ENCODE data around the gene PVALB.

Gene PVALB, protein sequence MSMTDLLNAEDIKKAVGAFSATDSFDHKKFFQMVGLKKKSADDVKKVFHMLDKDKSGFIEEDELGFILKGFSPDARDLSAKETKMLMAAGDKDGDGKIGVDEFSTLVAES

GRCh38 chr22:36816636-36817524 lies at the start of gene PVALB:
Gene PVALB, minus strand, starts transcription at chr22:36817035. Its CDS starts 30 bp downstream, at chr22:36817005.
- H3K4me1 ChIP-seq (ENCODE audit: control insufficient read depth, low read length), result no peaks in the 10 kb centered on the region
- H3K4me3 ChIP-seq (ENCODE audit: low read length), result no peak within 1 kb of the TSS
- no peaks in the 10 kb centered on the region for H3K9me3 ChIP-seq (ENCODE audit: control insufficient read depth, insufficient read depth, low read length)
- no peak within 1 kb of the TSS for H3K4me2 ChIP-seq (ENCODE audit: low read length)
- H4K20me1 ChIP-seq (ENCODE audit: control insufficient read depth, insufficient read depth, low read depth, low read length), result no peaks in the 10 kb centered on the region
- H3K79me2 ChIP-seq (ENCODE audit: control insufficient read depth, low read length), result no peaks in the 10 kb centered on the region
- no peak for TF ChIP-seq EZH2phosphoT487 (IDR thresholded peaks at IDR 0.05; ENCODE audit: borderline replicate concordance, low read length)
- no peak for TF ChIP-seq CTCF (IDR thresholded peaks at IDR 0.05; ENCODE audit: low read depth, low read length, poor library complexity, severe bottlenecking)
- no peaks in the 10 kb centered on the region for H3K36me3 ChIP-seq (ENCODE audit: control insufficient read depth, low read length)
- no peaks in the 10 kb centered on the region for H3F3A ChIP-seq (ENCODE audit: control insufficient read depth, insufficient read depth)
- no peaks in the 10 kb centered on the region for H3K9me2 ChIP-seq (replicated peaks; ENCODE audit: control insufficient read depth, low read length)
- no peak within 1 kb of the TSS for H3K27ac ChIP-seq (ENCODE audit: low read depth, low read length)
- H3K27me3 ChIP-seq (ENCODE audit: control insufficient read depth, low read length), result peaks cover 32% of the 10 kb centered on the region

- H4K20me1 ChIP-seq (ENCODE audit: control insufficient read depth, insufficient read depth, low read depth, low read length), result no peaks in the 10 kb centered on the region
- no peaks in the 10 kb centered on the region for H3K27me3 ChIP-seq (ENCODE audit: control insufficient read depth, low read length)
- no peaks in the 10 kb centered on the region for H3K9me3 ChIP-seq (ENCODE audit: control insufficient read depth, insufficient read depth, low read length)
- H3K4me1 ChIP-seq (ENCODE audit: control insufficient read depth, low read length), result peaks cover 32% of the 10 kb centered on the region
- no peak overlapping the region for H3K4me2 ChIP-seq (ENCODE audit: low read length)
- no peak overlapping the region for H3K27ac ChIP-seq (ENCODE audit: low read depth, low read length)
- peaks cover 50% of the 10 kb centered on the region for H3K36me3 ChIP-seq (ENCODE audit: control insufficient read depth, low read length)
- H3K79me2 ChIP-seq (ENCODE audit: control insufficient read depth, low read length), result peaks cover 17% of the 10 kb centered on the region
- no peak overlapping the region for H3K4me3 ChIP-seq (ENCODE audit: low read length)
- H3K9me2 ChIP-seq (replicated peaks; ENCODE audit: control insufficient read depth, low read length), result no peaks in the 10 kb centered on the region
- peaks cover 16% of the 10 kb centered on the region for H3F3A ChIP-seq (ENCODE audit: control insufficient read depth, insufficient read depth)
- no peak for TF ChIP-seq EZH2phosphoT487 (IDR thresholded peaks at IDR 0.05; ENCODE audit: borderline replicate concordance, low read length)
These were observed 48.5 kb upstream of the PVALB start for GRCh38 chr22:36865346-36865745.

DNA sequence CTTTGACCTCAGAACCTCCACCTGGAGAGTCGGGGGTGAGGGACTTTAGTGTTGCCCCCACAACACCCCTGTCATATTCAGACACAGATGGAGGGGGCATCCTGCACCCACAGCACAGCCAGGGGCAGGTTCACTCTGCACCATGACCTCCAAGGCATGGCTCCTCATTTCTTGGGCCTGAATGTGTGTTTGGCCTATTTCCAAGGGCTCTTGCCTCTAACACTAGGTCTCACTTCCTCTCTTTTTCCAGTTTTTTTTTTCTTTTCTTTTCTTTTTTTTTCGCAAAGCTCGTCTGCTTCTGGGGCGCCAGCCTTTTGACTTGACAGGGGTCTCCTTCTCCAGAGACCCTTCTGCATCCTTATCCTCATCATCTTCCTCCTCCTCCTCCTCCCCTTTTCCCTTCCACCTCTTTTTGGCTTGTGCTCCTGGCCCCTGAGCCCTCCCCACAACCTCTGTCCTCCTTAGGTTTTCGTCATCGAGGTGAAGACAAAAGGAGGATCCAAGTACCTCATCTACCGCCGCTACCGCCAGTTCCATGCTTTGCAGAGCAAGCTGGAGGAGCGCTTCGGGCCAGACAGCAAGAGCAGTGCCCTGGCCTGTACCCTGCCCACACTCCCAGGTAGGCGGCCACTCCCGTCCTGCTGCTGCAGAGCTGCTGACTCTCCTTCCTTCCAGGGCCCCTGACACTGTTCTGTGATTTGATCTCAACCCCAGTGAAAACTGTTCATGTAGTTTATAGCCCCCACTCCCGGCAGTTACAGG lies 47.8 kb upstream of the PVALB start:
- no peaks in the 10 kb centered on the region for H3K9me3 ChIP-seq (ENCODE audit: control insufficient read depth, insufficient read depth, low read length)
- H3K4me2 ChIP-seq (ENCODE audit: low read length), result no peak overlapping the region
- no peaks in the 10 kb centered on the region for H4K20me1 ChIP-seq (ENCODE audit: control insufficient read depth, insufficient read depth, low read depth, low read length)
- no peaks in the 10 kb centered on the region for H3K9me2 ChIP-seq (replicated peaks; ENCODE audit: control insufficient read depth, low read length)
- peaks cover 17% of the 10 kb centered on the region for H3K79me2 ChIP-seq (ENCODE audit: control insufficient read depth, low read length)
- H3K4me3 ChIP-seq (ENCODE audit: low read length), result no peak overlapping the region
- no peaks in the 10 kb centered on the region for H3K27me3 ChIP-seq (ENCODE audit: control insufficient read depth, low read length)
- H3K27ac ChIP-seq (ENCODE audit: low read depth, low read length), result no peak overlapping the region
- TF ChIP-seq CTCF (IDR thresholded peaks at IDR 0.05; ENCODE audit: low read depth, low read length, poor library complexity, severe bottlenecking), result no peak
- TF ChIP-seq EZH2phosphoT487 (IDR thresholded peaks at IDR 0.05; ENCODE audit: borderline replicate concordance, low read length), result no peak
- H3K36me3 ChIP-seq (ENCODE audit: control insufficient read depth, low read length), result peaks cover 45% of the 10 kb centered on the region
- H3F3A ChIP-seq (ENCODE audit: control insufficient read depth, insufficient read depth), result peaks cover 23% of the 10 kb centered on the region
- H3K4me1 ChIP-seq (ENCODE audit: control insufficient read depth, low read length), result peaks cover 40% of the 10 kb centered on the region
